PC-9 (cell line): ENCODE data around the gene SETBP1.

Source experiments
- CTCF ChIP-seq: fragments of 200-600 bp; sonication (generic); conservative IDR thresholded peaks from 2 replicates; pipeline ENCODE4 v1.6.1; 2017; ENCODE audit warnings: mixed run types, antibody characterized with exemption, mild to moderate bottlenecking, moderate library complexity
- EZH2 ChIP-seq: fragments of 200-600 bp; sonication (generic); IDR thresholded peaks from 2 replicates; pipeline ENCODE4 v1.8.0; 2017; ENCODE audit warnings: antibody characterized with exemption, low read depth

- TF ChIP-seq CTCF (no peak), EZH2 (no peak)
Observed at GRCh38 chr18:44636241-44636640, 44.4 kb upstream of the SETBP1 start.
